Ectodermal cell (in vitro differentiated cells): ENCODE results near the gene TADA1.

Experiments used
- H3K27ac ChIP-seq: 2 replicates; pipeline ENCODE4 v1.7.0; 2013; ENCODE audit warnings: mild to moderate bottlenecking, low read depth, low read length; ENCODE audit not compliant: insufficient read depth, poor library complexity, severe bottlenecking
- H3K27me3 ChIP-seq: 2 replicates; pipeline ENCODE4 v1.7.0; 2013; ENCODE audit warnings: mild to moderate bottlenecking, low read length; ENCODE audit not compliant: insufficient read depth, control insufficient read depth, poor library complexity, severe bottlenecking
- H3K36me3 ChIP-seq: one replicate; pipeline ENCODE4 v1.7.0; 2013; ENCODE audit warnings: low read length; ENCODE audit not compliant: control insufficient read depth, insufficient read depth
- H3K4me1 ChIP-seq: one replicate; pipeline ENCODE4 v1.7.0; 2013; ENCODE audit warnings: low read length; ENCODE audit not compliant: control insufficient read depth, insufficient read depth
- H3K4me3 ChIP-seq: 2 replicates; pipeline ENCODE4 v1.7.0; 2013; ENCODE audit warnings: low read depth, low read length, control low read depth; ENCODE audit not compliant: insufficient read depth
- H3K9me3 ChIP-seq: 2 replicates; pipeline ENCODE4 v1.7.0; 2013; ENCODE audit warnings: mild to moderate bottlenecking, low read length, moderate library complexity; ENCODE audit not compliant: control insufficient read depth
- WGBS, 2 experiments: methylation state at CpG; one replicate each; pipeline ENCODE4 v1.1.7; 2013; ENCODE audit warnings: missing lambda C conversion rate in 2 of 2; 5-methylcytosine and 5-hydroxymethylcytosine counted together

Gene TADA1

GRCh38 chr1:166910396-166910994 lies 34.4 kb upstream of the TADA1 start:
- H3K27ac ChIP-seq = no peak overlapping the region
- H3K4me1 ChIP-seq = no peaks in the 10 kb centered on the region
- H3K4me3 ChIP-seq = no peak overlapping the region
- no peaks in the 10 kb centered on the region for H3K27me3 ChIP-seq
- H3K36me3 ChIP-seq = peaks cover 24% of the 10 kb centered on the region
- H3K9me3 ChIP-seq = peaks cover 4% of the 10 kb centered on the region
- WGBS, 2 experiments = 0% methylated on average over 1 of the region's 1 CpG

GRCh38 chr1:166908942-166909341 lies 32.9 kb upstream of the TADA1 start:
- H3K36me3 ChIP-seq = peaks cover 14% of the 10 kb centered on the region
- no peak overlapping the region for H3K4me3 ChIP-seq
- H3K4me1 ChIP-seq = no peaks in the 10 kb centered on the region
- H3K27me3 ChIP-seq = no peaks in the 10 kb centered on the region
- 91 to 92% methylated on average over 1 of the region's 1 CpG for WGBS, 2 experiments
- peaks cover 4% of the 10 kb centered on the region for H3K9me3 ChIP-seq
- no peak overlapping the region for H3K27ac ChIP-seq

GRCh38 chr1:166907763-166908162 lies 31.7 kb upstream of the TADA1 start:
- WGBS, 2 experiments = 91 to 95% methylated on average over 3 of the region's 3 CpGs
- no peaks in the 10 kb centered on the region for H3K27me3 ChIP-seq
- H3K4me1 ChIP-seq = no peaks in the 10 kb centered on the region
- no peak overlapping the region for H3K4me3 ChIP-seq
- H3K9me3 ChIP-seq = peaks cover 4% of the 10 kb centered on the region
- peaks cover 8% of the 10 kb centered on the region for H3K36me3 ChIP-seq
- no peak overlapping the region for H3K27ac ChIP-seq

- Histone ChIP-seq H3K27me3 (no peaks in the 10 kb centered on the region), H3K4me3 (no peak overlapping the region), H3K9me3 (peaks cover 4% of the 10 kb centered on the region), H3K4me1 (no peaks in the 10 kb centered on the region), H3K36me3 (peaks cover 8% of the 10 kb centered on the region), H3K27ac (no peak overlapping the region)
- 90 to 93% methylated on average over 4 of the region's 4 CpGs for WGBS, 2 experiments
These were observed 31.0 kb upstream of the TADA1 start for GRCh38 chr1:166907051-166907450.

- Histone ChIP-seq H3K27me3 (no peaks in the 10 kb centered on the region), H3K27ac (no peak overlapping the region), H3K4me3 (no peak overlapping the region), H3K4me1 (no peaks in the 10 kb centered on the region), H3K36me3 (peaks cover 8% of the 10 kb centered on the region), H3K9me3 (peaks cover 4% of the 10 kb centered on the region)
- WGBS, 2 experiments = 95 to 97% methylated on average over 3 of the region's 3 CpGs
These were observed 30.6 kb upstream of the TADA1 start for GRCh38 chr1:166906647-166907046.

GRCh38 chr1:166905900-166906299 lies 29.8 kb upstream of the TADA1 start:
- H3K36me3 ChIP-seq = peaks cover 8% of the 10 kb centered on the region
- no peaks in the 10 kb centered on the region for H3K9me3 ChIP-seq
- H3K27ac ChIP-seq = no peak overlapping the region
- H3K4me3 ChIP-seq = no peak overlapping the region
- no peaks in the 10 kb centered on the region for H3K4me1 ChIP-seq
- WGBS, 2 experiments = 95 to 98% methylated on average over 3 of the region's 3 CpGs
- no peaks in the 10 kb centered on the region for H3K27me3 ChIP-seq

- WGBS, 2 experiments = 89 to 92% methylated on average over 2 of the region's 2 CpGs
- Histone ChIP-seq H3K4me3 (no peak overlapping the region), H3K27ac (no peak overlapping the region)
These were observed 29.1 kb upstream of the TADA1 start for GRCh38 chr1:166905136-166905535.

GRCh38 chr1:166903232-166903631 lies 27.2 kb upstream of the TADA1 start:
- H3K4me1 ChIP-seq = no peaks in the 10 kb centered on the region
- WGBS, 2 experiments = 93 to 100% methylated on average over 1 of the region's 1 CpG
- peaks cover 7% of the 10 kb centered on the region for H3K36me3 ChIP-seq
- H3K27me3 ChIP-seq = no peaks in the 10 kb centered on the region
- no peak overlapping the region for H3K4me3 ChIP-seq
- no peaks in the 10 kb centered on the region for H3K9me3 ChIP-seq
- no peak overlapping the region for H3K27ac ChIP-seq

More at GRCh38 chr1:166905136-166905535, 29.1 kb upstream of the TADA1 start:
- Histone ChIP-seq H3K9me3 (no peaks in the 10 kb centered on the region), H3K4me1 (no peaks in the 10 kb centered on the region), H3K27me3 (no peaks in the 10 kb centered on the region), H3K36me3 (peaks cover 8% of the 10 kb centered on the region)

- Histone ChIP-seq H3K4me1 (no peaks in the 10 kb centered on the region), H3K27ac (no peak overlapping the region), H3K36me3 (no peaks in the 10 kb centered on the region), H3K27me3 (no peaks in the 10 kb centered on the region), H3K9me3 (no peaks in the 10 kb centered on the region), H3K4me3 (no peak overlapping the region)
- WGBS, 2 experiments = 88 to 100% methylated on average over 1 of the region's 1 CpG
These were observed 26.2 kb upstream of the TADA1 start for GRCh38 chr1:166902279-166902678.

- Histone ChIP-seq H3K36me3 (no peaks in the 10 kb centered on the region), H3K4me1 (no peaks in the 10 kb centered on the region), H3K4me3 (no peak overlapping the region), H3K9me3 (no peaks in the 10 kb centered on the region), H3K27ac (no peak overlapping the region), H3K27me3 (no peaks in the 10 kb centered on the region)
- 70 to 78% methylated on average over 4 of the region's 4 CpGs for WGBS, 2 experiments
These were observed 24.9 kb upstream of the TADA1 start for GRCh38 chr1:166900987-166901386.

- no peak overlapping the region for H3K27ac ChIP-seq
- no peaks in the 10 kb centered on the region for H3K27me3 ChIP-seq
- no peaks in the 10 kb centered on the region for H3K9me3 ChIP-seq
- no peaks in the 10 kb centered on the region for H3K4me1 ChIP-seq
- H3K4me3 ChIP-seq = no peak overlapping the region
- H3K36me3 ChIP-seq = no peaks in the 10 kb centered on the region
These were observed 23.7 kb upstream of the TADA1 start for GRCh38 chr1:166899769-166900168.
